ENCODE measurements around the gene DAAM2. TPM values are rescaled to one million over a fixed set of nuclear protein-coding genes. Genes with fewer than 3 reads are reported as not detected.

The DAAM2 gene
- total and polyA plus RNA-seq, 2 donors (not counting 3 experiments of a cell fraction or from before 2014, with no cell fraction given) = 0.42 to 0.44 TPM

GRCh38 chr6:39792540-39793450 is 619 bp downstream of the DAAM2 start:
- no peak overlapping the region for H3K27ac ChIP-seq (ENCODE audit: insufficient read depth, low read depth, low read length)
- no TSS peak for BruUV-seq (replicated peaks)
- H3K36me3 ChIP-seq (ENCODE audit: control insufficient read depth in 2 of 2, extremely low read depth in 1 of 2, insufficient read depth in 2 of 2, low read length in 2 of 2) = no peaks in the 10 kb centered on the region
- ChIA-PET CTCF (no interaction called here), POLR2A (interaction anchor here (0.6 kb wide), 1 partner anchor 15 kb away, joined by 6 read pairs; no protein-coding TSS in a partner anchor)
- H3K9me1 ChIP-seq (replicated peaks; ENCODE audit: control insufficient read depth, extremely low read depth, insufficient read depth, low read length) = no peaks in the 10 kb centered on the region
- no peak for TF ChIP-seq FOS (IDR thresholded peaks at IDR 0.05; ENCODE audit: borderline replicate concordance, insufficient read depth, low read length)
- TF ChIP-seq POLR2A (IDR thresholded peaks at IDR 0.05; ENCODE audit: low read depth, low read length) = no peak
- TF ChIP-seq MAX (IDR thresholded peaks at IDR 0.05; ENCODE audit: insufficient read depth, insufficient read length) = no peak
- no peak for TF ChIP-seq JUN (IDR thresholded peaks at IDR 0.05; ENCODE audit: borderline replicate concordance, insufficient read depth, insufficient read length, low read depth)
- peak; percentile 66 for TF ChIP-seq EZH2 (IDR thresholded peaks at IDR 0.05; ENCODE audit: borderline replicate concordance, low read depth, low read length, severe bottlenecking)
- no peak for TF ChIP-seq POLR2AphosphoS5 (IDR thresholded peaks at IDR 0.05; ENCODE audit: insufficient read depth, low read depth, low read length)
- TF ChIP-seq CTCF (IDR thresholded peaks at IDR 0.05; ENCODE audit: extremely low read depth in 1 of 2, insufficient read depth in 1 of 2, low read depth in 1 of 2, low read length in 2 of 2) = no peak
- intact Hi-C loops (cut with micrococcal nuclease) = loop anchor here (5.0 kb wide), 1 partner anchor 100 kb away; no protein-coding TSS in a partner anchor
- no peaks in the 10 kb centered on the region for H3K9me3 ChIP-seq (replicated peaks; ENCODE audit: control insufficient read depth, insufficient read depth, low read length)
- no peaks in the 10 kb centered on the region for H4K20me1 ChIP-seq (replicated peaks; ENCODE audit: control insufficient read depth, extremely low read depth, insufficient read depth, low read length)
- DNase-seq (ENCODE audit: low read depth, low spot score) (peak; percentile 3), FAIRE-seq (no peak)
- no peak overlapping the region for H3K9ac ChIP-seq (replicated peaks; ENCODE audit: extremely low read depth, insufficient read depth, low read length)
- H3K27me3 ChIP-seq (ENCODE audit: control insufficient read depth in 2 of 2, insufficient read depth in 2 of 2, low read length in 2 of 2) = peaks cover 10 to 24% of the 10 kb centered on the region in 2 experiments
- H3K4me1 ChIP-seq (ENCODE audit: control insufficient read depth, extremely low read depth, insufficient read depth, low read length) = no peaks in the 10 kb centered on the region
- dilution Hi-C loops (cut with MboI; ENCODE audit: extremely low pct_ligation_motif_present, low sequenced_read_pairs) = no loop called here
- no peak overlapping the region for H3K4me2 ChIP-seq (ENCODE audit: insufficient read depth, low read length)
- H3K4me3 ChIP-seq (replicated peaks in 1 of 3; ENCODE audit: insufficient read depth in 1 of 3, low read depth in 1 of 3, low read length in 3 of 3) = peak overlapping the region in 1 of 3 experiments; percentile 18
- no peaks in the 10 kb centered on the region for H3K79me2 ChIP-seq (ENCODE audit: control insufficient read depth, insufficient read depth, low read length)
- H2AFZ ChIP-seq (ENCODE audit: low read depth, low read length) = peak overlapping the region; percentile 24
